Activated effector memory CD4-positive, alpha-beta T cell treated with anti-CD3 and anti-CD28 coated beads, Interleukin-2, amount 50 U/mL, for 16 hours (primary cell): ENCODE results near the gene AP3B1.

Experiments used
- DNase-seq: peaks from one replicate; pipeline ENCODE4 v3.0.0-alpha.2; 2020

Gene AP3B1, protein sequence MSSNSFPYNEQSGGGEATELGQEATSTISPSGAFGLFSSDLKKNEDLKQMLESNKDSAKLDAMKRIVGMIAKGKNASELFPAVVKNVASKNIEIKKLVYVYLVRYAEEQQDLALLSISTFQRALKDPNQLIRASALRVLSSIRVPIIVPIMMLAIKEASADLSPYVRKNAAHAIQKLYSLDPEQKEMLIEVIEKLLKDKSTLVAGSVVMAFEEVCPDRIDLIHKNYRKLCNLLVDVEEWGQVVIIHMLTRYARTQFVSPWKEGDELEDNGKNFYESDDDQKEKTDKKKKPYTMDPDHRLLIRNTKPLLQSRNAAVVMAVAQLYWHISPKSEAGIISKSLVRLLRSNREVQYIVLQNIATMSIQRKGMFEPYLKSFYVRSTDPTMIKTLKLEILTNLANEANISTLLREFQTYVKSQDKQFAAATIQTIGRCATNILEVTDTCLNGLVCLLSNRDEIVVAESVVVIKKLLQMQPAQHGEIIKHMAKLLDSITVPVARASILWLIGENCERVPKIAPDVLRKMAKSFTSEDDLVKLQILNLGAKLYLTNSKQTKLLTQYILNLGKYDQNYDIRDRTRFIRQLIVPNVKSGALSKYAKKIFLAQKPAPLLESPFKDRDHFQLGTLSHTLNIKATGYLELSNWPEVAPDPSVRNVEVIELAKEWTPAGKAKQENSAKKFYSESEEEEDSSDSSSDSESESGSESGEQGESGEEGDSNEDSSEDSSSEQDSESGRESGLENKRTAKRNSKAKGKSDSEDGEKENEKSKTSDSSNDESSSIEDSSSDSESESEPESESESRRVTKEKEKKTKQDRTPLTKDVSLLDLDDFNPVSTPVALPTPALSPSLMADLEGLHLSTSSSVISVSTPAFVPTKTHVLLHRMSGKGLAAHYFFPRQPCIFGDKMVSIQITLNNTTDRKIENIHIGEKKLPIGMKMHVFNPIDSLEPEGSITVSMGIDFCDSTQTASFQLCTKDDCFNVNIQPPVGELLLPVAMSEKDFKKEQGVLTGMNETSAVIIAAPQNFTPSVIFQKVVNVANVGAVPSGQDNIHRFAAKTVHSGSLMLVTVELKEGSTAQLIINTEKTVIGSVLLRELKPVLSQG

DNA sequence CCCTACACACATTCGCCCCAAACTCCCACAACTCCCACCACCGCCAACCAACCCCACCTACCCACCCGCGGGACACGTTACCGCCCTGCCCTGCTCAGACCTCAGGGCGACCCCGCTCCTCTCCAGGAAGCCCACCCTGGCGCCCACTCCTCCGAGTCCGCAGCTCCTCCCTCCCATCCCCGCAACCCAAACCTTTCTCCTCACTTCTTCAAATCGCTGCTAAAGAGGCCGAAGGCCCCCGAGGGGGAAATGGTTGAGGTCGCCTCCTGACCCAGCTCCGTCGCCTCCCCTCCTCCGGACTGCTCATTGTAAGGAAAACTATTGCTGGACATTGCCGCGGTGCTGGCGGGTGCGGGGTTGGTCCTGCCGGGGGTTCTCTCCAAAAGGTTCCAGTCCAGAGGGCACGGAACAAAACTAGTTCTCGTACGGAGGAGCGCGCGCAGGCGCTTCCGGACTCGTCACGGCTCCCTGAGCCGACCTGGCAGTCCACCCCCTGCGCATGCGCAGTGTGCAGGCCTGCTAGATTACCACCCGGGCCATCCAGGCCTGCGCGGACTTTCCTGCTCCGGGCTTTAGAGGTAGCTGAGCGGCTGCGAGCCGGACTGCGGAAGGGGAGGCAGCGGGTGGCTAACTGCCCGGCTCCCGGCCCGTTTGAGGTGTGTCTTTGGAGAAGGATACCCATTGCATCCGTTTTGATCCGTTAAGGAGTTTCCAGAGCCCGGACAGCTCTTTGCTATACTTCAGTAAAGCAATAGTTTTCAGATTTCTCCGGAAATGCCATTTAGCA lies at the start of gene AP3B1:
Gene AP3B1 (minus strand): TSS at position 451 of the 787 bp plus-strand sequence. CDS start 119 bp downstream, at position 332.
- DNase-seq, result peak; percentile 99

DNA sequence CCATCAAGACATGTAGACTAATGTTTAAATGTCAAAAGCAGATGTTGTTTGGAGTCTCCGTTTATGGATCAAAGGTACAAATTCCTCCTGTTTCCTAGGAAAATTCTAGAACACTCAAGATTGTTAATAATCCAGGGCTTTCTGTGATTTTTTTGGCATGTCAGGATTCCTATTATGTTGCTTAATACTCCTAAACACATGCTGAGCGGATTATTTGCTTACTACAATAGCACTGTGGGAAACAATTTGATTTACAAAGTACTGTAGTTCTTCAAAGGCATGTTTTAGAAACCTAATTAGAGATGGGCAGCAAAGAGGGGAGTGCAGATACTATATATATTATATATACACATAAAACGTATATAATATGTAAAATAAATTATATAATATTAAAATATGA lies 46.9 kb upstream of the AP3B1 start:
- no peak for DNase-seq

DNA sequence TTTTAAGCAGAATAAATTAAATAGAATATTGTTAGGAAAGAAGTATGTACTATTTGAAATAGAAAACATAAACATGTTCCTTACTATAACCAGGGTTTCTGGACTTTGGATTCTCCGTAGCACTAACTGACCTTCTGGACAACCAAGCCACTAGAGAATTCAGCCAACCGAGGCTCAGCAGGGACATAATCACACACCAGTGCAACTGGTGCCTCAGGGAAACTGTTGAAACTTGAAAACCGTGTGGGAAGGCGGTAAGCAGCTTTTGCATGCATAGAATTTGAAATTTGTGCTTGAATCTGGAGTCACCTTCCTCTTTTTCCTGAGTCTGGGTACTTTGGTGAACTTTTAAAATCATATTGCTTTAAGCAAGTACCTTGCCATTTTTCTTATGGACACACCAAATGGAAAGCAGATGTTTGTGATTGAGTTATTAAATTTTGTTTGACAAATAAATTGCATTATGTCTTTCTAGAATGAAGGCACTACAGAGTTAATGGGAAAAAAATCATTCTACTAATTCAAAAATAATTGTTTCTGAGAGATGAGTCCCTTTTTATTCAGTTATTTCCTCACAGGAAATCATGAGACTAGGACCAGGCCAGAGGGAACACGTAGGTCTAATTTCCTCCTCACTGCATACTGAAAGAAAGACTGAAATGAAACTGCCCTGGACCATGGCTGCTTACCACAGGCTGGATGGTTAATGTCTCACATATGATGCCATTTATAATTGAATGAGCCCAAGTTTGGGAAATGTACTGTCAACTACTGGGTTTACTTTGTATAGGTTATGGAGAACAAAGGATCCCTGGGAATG lies 45.3 kb upstream of the AP3B1 start:
- DNase-seq, result no peak

DNA sequence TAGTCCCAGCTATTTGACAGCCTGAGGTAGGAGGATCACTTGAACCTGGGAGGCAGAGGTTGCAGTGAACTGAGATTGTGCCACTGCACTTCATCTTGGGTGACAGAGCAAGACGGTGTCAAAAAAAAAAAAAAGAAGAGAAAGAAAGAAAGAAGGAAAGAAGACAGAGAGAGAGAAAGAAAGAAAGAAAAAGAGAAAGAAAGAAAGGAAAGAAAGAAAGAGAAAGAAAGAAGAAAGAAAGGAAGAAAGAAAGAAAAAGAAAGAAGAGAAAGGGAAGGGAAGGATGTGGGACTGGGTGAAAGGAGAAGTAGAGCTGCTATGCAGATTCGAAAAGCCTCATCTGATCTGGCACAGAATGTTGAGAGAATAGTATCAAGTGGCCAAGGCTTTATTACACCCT lies 42.2 kb upstream of the AP3B1 start:
- DNase-seq, result no peak

DNA sequence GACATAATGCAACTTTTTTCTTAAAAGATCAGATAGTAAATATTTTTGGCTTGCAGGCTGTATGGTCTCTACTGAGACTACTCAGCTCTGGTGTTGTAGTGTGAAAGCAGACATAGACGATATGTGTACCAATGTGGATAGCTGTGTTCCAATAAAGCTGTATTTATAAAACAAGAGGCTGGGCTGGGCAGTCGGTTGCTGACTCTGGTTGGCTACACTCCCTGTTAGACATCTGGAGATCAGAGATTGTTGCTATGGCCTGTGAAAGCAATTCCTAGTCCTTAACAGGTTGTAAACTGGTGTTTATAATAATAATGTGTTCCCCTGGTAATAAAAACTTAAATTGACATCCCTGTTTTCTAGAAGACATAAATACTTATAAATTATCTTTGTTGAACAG lies 41.5 kb upstream of the AP3B1 start:
- DNase-seq, result no peak

DNA sequence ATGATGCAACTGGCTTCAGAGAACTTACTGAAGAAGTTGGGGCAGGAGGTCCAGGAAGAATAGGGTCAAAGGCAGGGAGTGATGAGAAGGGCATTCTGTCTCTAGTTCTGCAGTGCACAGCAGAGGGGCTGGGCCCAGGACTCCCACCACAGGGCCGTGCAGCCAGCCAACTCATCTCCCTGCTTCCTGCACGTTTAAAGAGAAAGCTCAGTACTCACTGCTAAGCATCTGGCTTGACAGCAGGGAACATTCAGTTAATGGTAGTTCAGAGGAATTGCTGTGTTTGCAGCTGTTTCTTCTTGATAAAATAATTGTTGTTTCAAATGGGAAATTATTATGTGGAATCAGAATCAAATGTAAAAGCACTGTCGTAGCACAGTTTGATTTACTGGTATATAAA lies 40.3 kb upstream of the AP3B1 start:
- no peak for DNase-seq

DNA sequence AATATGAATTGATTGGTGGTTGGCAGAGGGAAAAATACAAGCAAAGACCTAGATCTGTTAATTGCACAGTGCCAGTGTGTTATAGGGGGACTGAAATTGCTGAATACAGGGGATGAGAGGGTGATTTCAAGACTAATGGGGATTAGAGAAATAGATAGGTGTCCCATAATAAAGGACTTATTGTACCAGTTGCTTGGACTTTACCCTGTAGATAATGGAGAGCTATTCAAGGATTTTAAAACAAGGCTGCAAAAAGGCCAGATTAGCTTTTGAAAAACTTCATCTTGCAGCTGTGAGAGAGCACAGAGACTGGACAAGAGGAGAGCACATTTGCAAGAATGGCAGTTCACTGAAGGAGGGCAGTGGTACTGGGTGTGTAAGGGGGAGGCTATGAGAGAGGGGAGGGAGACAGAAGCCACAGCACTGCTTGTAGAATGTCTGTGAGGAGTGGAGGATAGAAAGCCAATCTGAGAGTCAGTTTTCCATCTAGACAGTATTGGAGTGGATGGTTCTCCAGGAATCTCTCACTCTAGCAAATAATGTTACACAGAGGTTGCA lies 37.1 kb upstream of the AP3B1 start:
- DNase-seq, result no peak

DNA sequence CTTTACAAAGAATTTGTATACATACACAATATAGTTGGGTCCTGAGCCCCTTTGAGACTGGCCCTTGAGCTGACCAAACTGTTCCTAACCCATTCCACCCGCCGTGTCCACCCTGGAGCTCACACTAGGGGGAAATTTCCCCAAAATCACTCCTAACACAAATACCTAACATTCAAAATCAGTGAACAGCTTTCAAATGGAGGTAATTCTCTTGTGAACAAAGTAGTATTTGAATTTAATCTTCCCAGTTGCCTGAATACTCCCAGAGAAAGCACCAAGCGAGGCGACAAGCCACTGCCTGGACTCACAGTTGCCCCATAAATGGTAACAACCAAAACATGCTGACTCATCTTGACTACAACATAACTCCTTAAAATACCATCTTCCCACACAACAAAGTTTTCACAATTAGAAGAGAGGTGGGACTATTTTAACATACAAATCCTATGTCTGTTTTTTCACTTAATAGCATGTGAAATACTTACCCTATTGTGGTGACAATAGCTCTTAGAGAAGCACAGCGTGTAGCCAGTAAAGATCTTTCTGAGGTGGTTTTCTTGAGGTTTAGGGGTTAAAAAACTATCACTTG lies 34.2 kb upstream of the AP3B1 start:
- no peak for DNase-seq

DNA sequence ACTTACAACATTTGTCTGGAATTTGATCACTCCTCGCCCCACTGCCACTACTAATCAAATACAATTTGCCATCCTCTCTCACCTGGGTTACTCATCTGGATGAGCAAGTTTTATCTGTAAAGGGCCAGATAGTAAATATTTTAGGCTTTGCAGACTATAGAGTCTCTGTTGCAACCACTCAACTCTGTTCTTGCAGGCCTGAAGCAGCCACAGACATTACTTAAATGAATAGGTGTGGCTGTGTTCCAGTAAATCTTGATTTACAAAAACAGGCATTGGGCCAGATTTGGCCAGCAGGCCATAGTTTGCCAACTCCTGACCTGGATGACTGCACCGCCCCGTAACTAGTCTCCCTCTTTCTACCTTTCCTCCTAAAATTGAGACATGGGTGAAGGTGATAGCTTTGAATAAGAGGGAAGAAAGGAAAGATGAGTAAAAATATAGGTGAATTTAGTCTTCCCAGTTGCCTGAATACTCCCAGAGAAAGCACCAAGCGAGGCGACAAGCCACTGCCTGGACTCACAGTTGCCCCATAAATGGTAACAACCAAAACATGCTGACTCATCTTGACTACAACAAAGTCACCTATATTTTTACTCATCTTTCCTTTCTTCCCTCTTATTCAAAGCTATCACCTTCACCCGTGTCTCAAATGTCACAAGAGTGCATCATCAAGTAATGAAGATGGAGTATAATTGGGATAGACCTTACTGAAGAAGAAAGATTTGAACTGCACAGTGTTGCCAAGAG lies 33.4 kb upstream of the AP3B1 start:
- no peak for DNase-seq

DNA sequence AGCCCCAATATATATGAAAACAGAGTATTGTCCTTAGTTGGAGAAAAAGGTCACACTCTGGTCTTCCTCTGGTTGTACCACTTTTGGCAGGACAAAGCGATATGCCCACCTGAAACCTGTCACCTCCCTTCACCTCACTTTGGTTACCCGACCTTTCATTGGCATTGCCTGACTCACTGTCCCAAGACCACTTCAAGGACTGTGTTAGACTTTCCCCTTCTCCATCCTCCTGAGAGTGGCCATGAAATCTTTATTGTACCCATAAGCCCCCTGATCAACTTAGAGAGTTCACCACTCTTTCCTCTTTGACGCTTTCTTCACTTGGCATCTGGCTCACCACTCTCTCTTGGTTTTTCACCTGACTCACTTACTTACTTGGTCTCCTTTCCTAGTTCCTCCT lies 32.4 kb upstream of the AP3B1 start:
- DNase-seq, result no peak

DNA sequence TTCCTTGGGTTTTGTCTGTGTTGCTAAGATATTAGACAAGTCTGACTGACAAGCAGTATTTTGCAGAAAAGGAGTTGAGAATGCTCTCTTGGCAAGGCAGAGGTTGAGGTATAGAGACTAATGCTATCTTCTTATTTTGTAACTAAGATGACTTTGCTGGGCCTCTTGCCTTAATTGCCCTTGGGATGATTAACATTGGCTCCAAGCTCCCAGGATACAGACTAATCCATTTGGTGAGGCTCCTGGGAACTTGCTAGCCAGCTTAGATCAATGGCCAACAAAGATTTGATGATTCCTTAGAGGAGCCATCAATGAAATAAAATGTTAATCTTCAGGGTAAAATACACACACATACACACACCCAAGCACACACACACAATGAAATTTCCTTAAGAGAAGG lies 28.7 kb upstream of the AP3B1 start:
- no peak for DNase-seq

DNA sequence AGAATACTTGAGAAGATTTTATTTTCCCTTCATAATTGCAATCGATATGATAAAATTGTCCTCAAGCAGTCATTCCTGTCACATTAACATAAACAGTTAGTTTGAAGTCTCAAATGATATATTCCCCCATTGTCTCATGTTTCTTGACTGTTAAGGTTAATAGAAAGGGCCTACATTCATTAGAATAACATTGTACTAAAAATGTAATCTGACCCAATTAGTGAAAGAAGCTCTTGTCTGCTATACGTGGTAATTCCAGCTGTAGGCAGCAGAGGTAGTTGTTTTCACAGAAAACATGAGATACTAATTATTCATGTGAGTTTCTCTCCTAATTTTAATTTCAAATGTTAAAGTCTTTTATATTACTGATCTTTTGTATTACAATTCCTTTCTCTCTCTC lies 25.9 kb upstream of the AP3B1 start:
- no peak for DNase-seq

DNA sequence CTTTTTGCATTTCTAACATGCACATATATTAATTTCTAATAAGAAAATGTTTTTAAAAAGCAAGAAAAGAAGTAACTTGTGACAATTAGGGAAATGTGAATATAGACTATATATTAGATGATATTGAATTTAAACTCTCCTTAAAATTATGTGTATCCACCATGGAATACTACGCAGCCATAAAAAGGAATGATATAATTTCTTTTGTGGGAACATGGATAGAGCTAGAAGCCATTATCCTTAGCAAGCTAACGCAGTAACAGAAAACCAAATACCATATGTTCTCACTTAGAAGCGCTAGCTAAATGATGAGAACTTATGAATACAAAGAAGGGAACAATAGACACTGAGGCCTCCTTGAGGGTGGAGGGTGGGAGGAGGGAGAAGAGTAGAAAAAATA lies 23.8 kb upstream of the AP3B1 start:
- no peak for DNase-seq

DNA sequence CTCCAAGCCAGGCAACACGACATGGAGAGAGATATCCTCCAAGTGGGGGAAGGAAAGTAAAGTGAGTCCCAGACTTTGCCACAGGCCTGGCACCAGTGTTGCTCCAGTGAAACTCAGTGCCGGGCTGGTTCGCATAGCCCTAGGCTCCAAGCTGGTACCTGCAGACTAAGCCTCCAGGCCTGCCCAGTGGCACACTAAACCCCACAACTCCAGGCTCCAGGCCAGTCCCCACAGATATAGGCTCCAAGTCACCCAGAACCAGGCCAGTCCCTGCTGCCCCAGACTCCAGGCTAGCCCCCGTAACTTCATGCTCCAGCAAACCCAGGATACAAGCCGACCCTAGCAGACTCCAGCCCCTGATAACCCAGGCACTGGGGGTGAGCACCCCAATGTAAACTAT lies 23.0 kb upstream of the AP3B1 start:
- no peak for DNase-seq

DNA sequence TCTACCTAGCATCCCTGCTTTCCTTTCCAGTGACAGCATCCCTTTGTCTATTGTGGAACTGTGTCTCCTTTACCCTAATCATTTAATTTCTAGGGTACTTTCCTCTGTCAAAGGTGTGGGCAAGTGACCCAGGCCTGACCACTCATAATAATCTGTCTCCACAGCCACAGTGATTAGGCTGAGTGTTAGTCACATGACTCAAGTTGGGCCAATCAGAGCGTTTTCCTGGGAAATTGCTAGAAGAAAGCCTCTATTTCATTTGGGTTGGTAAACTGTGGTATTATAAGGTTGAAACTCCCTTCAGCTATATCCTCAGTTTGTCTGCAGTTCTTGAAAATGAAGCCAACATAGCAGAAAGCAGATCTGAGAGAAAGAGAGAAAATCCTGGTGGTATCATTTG lies 14.2 kb upstream of the AP3B1 start:
- DNase-seq, result no peak

DNA sequence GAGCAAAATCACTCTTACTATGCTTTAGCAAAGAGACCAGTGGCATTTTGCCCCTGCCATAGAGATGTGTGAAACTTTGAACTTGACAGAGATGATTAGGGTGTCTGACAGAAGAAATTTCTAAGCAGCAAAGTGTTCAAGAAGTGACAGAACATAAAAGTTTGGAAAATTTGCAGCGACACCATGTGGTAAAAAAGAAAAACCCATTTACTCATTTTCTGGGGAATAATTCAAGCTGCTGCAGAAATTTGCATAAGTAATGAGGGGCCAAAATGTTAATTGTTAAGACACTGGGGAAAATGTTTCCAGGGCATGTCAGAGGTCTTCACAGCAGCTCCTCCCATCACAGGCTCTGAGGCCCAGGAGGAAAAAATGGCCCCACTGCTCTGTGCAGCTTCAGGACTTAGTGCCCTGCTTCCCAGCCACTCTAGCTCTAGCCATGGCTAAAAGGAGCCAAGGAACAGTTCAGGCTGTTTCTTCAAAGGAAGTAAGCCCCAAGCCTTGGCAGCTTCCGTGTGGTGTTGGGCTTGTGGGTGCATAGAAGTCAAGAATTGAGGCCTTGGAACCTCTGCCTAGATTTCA lies 6.1 kb upstream of the AP3B1 start:
- DNase-seq, result no peak

DNA sequence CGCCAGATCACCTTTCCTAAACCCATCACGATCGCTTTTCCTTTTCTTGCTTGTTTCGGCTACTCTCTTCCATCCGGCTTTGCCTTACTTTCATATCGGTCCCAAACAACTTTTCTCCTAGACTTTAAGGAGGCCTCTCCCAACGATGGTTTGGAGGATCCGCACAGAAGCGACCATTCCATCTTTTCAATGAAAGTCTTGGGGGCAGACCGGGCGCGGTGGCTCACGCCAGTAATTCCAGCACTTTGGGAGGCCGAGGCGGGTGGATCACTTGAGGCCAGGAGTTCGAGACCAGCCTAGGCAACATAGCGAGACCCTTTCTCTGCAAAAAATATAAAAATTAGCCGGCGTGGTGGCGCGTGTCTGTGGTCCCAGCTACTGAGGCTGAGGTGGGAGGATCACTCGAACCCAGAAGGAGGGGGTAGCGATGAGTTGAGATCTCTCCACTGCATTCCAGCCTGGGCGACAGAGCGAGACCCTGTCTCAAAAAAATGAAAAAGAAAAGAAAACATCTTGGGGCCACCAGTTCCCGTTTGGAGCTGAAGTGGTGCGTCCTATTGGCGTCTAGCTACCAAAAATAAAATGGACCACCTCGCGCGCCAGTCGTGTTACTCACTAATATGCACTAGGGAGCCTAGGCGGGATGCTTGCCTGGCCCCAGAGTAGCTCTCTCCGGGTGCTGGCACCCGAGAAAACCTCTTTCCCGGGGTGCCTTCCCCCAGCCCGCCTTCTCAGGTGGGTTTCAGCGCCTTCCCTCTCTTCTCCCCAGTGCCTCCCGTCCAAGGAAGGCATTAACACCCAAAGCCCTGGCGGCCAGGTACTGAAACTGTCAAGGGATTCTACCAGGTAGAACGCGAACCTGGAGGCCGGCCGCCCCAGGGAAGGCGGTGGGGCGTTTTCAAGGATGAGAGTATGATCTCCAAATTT lies 800 bp upstream of the AP3B1 start:
- peak; percentile 85 for DNase-seq

DNA sequence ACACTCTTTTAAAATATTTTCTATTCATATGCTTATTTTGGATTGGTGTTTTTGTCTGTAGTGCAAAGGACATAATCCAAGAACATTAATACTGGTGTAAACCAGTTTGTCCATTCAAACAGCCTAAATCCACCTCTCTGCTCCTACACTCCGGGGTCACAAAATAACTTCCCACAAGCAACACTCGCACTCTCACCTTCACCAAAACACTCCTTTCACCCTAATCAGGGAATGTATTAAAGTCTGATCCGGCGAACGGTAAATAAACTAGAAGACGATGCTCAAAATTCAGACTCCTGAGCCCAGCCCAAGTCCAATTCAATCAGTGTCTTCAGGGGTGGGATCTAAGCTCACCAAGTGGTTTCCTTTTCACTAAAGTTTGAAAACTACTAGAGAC lies 649 bp downstream of the AP3B1 start:
- DNase-seq, result no peak

DNA sequence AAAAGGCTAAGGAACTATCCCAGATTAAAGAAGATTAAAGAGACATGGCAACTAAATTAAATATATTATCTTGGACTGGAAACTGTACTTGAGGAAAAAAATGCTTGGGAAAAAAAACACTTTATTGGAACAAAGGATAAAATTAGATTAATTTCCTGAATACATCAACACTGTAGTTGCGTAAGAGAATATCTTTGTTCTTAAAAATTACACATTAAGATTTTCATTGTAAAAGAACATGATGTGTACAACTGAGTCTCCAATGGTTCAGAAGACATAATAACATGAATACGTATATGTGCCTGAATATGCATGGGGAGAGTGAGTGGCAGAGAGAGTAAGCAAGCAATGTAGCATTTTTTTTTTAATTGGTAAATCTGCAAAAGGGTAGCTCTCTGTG lies 2.8 kb downstream of the AP3B1 start:
- no peak for DNase-seq
